ENCODE measurements around the gene CDHR3.
"Not testable (repeated sequence)": the region's sequence is repeated elsewhere in the genome, so short reads cannot be mapped to it uniquely, and the experiment has no call there.

Gene CDHR3

GRCh38 chr7:105971845-105972244 is 8.8 kb downstream of the CDHR3 start:
- no peak for DNase-seq (ENCODE audit: low spot score)

- no peak for DNase-seq (ENCODE audit: low spot score)
These were observed 9.2 kb downstream of the CDHR3 start for GRCh38 chr7:105972276-105972675.

- DNase-seq (ENCODE audit: low spot score), result no peak
These were observed 11.4 kb downstream of the CDHR3 start for GRCh38 chr7:105974471-105974870.

GRCh38 chr7:105975770-105976417 is 12.8 kb downstream of the CDHR3 start:
- no peak for DNase-seq (ENCODE audit: low spot score)

GRCh38 chr7:105976868-105977267 is 13.8 kb downstream of the CDHR3 start:
- no peak for DNase-seq (ENCODE audit: low spot score)

- DNase-seq (ENCODE audit: low spot score), result no peak
These were observed 15.0 kb downstream of the CDHR3 start for GRCh38 chr7:105978035-105978434.

- DNase-seq (ENCODE audit: low spot score), result no peak
These were observed 15.9 kb downstream of the CDHR3 start for GRCh38 chr7:105978974-105979373.

DNA sequence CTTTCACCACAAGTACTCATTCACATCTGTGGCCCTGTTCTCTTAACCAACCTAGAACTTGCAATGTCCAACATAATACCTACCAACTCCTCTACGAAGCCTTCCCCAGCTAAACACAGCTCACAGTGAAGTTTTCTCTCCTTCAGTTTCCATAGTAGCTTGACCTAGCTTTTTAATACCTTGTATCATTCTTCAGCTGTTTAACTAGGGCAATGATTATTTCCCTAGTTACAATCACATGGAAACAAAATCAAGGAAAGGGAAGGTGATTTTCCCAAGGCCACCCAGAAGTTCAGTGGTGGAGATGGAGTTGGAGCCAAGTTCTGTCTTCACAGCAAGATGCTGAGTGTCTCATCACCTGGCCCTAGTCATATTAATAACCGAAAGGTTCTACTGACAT is 16.3 kb downstream of the CDHR3 start:
- DNase-seq (ENCODE audit: low spot score), result no peak

GRCh38 chr7:105980645-105981396 is 17.8 kb downstream of the CDHR3 start:
- no peak for DNase-seq (ENCODE audit: low spot score)

DNA sequence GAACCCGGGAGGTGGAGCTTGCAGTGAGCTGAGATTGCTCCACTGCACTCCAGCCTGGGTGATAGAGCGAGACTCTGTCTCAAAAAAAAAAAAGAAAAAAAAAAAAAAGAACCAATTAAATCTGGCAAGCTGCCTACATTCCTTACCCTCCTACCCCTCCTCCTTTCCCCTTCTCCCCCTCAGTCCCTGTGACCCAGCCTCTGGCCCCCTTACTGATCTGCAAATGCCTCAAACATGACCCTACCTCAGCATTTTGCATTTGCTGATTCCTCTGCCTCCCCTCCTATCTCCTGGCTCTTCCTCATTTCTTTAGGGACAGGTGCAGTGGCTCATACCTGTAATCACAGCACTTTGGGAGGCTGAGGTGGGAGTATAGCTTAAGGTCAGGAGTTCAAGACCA is 19.3 kb downstream of the CDHR3 start:
- no peak for DNase-seq (ENCODE audit: low spot score)

DNA sequence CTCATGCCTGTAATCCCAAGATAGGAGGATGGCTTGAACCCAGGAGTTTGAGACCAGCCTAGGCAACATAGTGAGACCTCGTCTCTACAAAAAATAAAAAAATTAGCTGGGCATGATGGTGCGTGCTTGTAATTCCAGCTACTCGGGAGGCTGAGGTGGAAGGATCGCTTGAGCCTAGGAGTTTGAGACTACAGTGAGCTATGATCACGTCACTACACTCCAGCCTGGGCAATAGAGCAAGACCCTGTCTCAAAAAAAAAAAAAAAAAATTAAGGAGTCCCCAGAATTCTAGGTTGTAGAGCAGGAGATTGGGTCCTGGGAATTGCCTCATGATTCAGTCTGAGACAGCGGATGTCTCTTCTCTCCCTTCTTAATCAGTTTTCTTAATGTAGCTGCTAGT is 21.7 kb downstream of the CDHR3 start:
- not testable (repeated sequence) for DNase-seq (ENCODE audit: low spot score)

GRCh38 chr7:105985229-105985628 is 22.2 kb downstream of the CDHR3 start:
- DNase-seq (ENCODE audit: low spot score), result no peak

GRCh38 chr7:105985672-105986215 is 22.7 kb downstream of the CDHR3 start:
- no peak for DNase-seq (ENCODE audit: low spot score)

DNA sequence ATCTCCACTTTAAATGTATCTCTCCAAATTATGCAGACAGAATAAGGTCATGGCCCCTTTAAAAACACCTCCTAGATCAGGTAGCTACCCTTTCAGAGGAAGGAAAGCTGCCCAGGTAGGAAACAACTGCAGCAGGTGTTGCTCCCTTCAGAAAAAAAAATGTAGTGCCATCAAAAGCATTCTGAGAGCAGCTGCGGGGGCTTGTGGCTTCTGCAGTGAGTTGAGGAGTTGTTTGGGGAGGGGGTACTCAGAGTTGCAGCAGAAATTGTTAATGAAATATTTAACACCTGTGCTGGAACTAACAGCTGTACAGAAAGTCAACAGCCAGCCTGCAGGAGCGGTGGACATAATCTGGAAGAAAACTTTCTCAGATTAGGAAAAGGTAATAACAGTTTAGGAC is 24.0 kb downstream of the CDHR3 start:
- no peak for DNase-seq (ENCODE audit: low spot score)

DNA sequence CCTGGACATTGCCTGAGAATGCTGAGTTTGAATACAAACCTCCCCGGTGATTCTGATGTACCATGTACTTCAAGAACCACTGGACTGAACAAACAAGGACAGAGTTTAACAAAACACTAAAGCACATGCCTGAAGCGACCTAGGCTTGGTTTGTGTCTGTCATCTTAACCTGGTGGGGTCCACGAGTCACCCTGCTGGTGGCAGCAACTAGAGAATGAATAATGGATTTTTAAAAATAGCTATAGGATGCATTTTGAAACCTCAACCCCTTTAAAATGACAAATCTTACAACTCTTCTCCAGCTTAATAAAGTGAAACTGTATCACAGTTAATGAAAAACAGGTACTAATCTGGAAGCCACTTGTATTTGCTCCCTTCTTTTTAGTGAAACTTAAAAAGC is 25.2 kb downstream of the CDHR3 start:
- DNase-seq (ENCODE audit: low spot score), result no peak

DNA sequence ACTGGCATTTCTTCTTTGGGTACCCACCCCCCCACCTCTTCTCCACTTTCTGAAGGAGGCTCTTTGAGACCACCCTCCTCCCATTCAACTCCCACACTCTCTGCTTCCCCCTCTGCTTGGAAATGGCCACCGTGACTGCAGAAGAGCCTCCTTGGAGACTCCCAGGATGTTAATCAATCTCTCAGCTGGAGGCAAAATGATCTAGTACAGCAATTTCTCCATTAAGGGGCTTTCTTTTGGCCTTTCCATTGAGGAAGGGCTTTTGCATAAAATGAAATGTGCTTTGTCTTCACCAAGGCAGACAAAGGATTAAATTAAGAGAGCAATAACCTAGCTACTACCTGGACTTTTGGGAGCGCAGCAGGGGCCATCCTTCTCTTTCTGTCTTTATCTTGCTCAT is 26.1 kb downstream of the CDHR3 start:
- no peak for DNase-seq (ENCODE audit: low spot score)

DNA sequence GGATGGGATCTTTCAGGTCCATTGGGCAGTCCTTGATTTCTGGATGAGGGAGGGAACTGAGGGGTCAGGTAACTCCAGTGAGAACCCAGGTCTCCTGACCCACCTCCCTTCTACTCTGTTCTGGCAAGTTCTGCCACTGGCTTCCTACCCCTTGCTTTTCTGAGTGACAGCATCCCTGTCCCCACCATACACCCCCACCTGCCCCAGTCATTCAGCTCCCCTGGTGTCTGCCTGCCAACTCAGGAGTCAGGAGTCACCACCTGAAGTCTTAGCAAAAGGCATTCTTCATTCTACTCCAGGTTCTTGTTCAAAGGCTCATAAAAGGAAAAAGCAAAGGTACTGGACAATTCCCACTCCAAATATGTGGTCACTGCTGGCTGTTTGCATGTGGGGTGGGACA is 26.6 kb downstream of the CDHR3 start:
- no peak for DNase-seq (ENCODE audit: low spot score)

DNA sequence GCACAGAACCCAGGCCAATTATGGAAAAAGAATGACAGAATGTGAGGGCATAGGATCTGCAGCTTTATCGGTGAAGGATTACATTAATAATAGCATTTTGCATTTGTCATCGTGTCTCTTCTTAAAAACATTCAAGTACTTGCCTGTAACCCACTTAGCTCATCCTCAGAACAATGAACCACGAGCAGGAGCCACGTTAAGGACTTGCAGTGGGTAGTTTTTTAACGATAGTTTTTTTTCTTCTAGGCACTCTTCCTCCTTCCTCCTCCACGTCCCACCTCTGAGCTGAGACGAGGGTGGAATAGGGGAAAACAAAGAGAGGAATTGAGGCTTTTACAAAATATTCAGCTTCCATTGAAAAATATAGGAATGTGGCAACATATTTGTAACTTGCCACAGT is 27.1 kb downstream of the CDHR3 start:
- no peak for DNase-seq (ENCODE audit: low spot score)

DNA sequence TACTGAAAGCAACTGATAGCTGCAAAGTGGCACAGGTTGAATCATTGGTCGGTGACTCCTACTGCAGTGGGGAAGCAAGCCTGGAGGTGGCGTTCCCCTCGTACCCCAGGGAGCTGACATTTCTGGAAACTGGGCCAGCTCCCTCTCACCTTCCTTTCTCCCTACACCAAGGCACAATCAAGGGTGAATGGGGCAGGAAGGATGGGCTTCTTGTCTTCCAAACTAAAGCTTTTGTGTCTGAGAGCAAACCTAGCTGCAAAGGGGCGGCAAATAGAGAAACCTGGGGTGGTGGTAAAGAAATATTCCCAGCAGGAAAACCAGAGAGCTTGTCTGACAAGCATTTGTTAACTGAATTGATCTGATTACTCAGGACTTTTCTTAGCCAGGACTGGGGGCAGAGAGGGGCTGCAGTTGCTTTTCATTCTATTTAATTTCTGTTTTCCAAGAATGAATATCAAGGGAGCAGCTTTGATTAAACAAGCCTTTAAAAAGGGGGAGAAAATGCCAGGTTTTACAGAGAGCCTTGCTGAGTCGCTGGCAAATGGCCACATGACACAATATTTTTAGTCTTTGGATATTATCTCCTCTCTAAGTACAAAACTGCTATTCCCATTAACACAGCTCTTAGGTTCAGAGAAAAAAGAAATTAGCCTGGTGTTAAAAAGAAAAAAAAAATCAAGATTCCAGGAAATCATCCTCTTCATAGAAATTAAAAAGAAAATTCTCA is 27.8 kb downstream of the CDHR3 start:
- DNase-seq (ENCODE audit: low spot score), result no peak

GRCh38 chr7:105992905-105993304 is 29.8 kb downstream of the CDHR3 start:
- no peak for DNase-seq (ENCODE audit: low spot score)

GRCh38 chr7:105996860-105997737 is 34.0 kb downstream of the CDHR3 start:
- DNase-seq (ENCODE audit: low spot score), result no peak

DNA sequence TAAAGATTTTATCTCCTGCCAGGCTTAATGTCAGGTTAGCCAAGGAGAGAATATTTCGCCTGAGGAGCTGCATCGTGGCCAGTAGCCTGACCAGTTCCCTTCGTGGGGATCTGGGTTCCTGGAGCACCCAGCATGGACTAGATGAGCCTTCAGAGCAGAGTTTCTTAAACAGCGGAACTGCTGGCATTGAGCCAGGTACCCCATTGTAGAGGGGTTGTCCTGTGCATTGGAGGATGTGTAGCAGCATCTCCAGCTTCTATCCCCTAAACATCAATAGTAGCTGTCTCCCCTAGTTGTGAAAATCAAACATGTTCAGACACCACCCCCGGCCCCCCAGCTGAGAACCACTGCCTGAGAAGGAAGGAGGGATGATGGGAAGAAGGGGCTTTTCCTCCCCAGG is 36.2 kb downstream of the CDHR3 start:
- DNase-seq (ENCODE audit: low spot score), result no peak

All from left forelimb (tissue), 1 donor.